HG03442 (cell line): Measurements from ENCODE around the gene SPECC1.
"Not testable (repeated sequence)": the region's sequence is repeated elsewhere in the genome, so short reads cannot be mapped to it uniquely, and the experiment has no call there.

Experiments
- ATAC-seq: cut with Tn5 transposase; IDR thresholded peaks from one replicate; pipeline ENCODE4 v1.9.1; 2021; ENCODE audit warnings: mild to moderate bottlenecking, moderate library complexity; ENCODE audit not compliant: unreplicated experiment

Gene SPECC1

GRCh38 chr17:20091174-20092029, 82.2 kb downstream of the SPECC1 start:
- no peak for ATAC-seq

- ATAC-seq = no peak
Observed at GRCh38 chr17:20092261-20092867, 83.2 kb downstream of the SPECC1 start.

DNA sequence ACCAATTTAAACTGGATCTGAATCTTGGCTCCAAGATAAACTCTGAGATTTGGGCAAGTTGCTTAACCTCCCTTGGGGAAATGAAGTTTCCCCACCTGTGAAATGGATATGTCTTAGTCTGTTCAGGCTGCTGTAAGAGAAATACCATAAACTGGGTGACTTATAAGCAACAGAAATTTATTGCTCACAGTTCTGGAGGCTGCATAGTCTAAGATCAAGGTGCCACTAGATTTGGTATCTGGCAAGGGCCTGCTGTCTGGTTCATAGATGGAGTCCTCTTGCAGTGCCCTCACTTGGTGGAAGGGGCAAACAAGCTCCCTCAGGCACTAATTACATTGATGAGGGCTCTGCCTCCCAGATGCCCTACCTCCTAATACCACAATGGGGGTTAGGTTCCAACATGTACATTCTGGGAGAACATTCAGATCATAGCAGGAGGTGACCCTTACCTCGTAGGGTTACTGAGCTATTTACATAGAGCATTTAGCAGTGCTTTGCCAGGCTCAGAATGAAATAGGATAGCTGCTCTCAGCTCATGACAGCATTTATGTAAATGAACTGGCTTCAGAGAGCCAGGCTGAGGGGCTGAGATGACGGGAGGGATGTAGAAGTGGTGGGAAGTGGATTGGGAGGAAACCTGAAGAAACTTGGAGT, 83.9 kb downstream of the SPECC1 start:
- no peak for ATAC-seq

GRCh38 chr17:20094777-20095176, 85.6 kb downstream of the SPECC1 start:
- ATAC-seq = no peak

GRCh38 chr17:20095336-20096080, 86.3 kb downstream of the SPECC1 start:
- no peak for ATAC-seq

DNA sequence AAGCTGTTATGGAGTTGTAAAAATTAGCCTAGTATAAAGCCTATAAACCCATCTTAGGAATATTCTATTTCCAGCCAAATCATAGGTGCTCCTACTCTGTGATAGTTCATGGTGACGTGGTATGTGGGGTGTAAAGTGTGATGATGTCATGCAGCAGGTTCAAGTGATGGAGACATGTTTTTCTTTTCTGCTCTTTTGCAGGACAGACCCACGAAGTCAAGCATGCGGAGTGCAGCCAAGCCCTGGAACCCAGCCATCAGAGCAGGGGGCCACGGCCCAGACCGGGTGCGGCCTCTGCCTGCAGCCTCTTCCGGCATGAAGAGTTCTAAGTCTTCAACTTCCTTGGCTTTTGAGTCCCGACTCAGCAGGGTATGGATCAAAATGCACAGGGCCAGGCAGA, 87.3 kb downstream of the SPECC1 start:
- ATAC-seq = no peak

GRCh38 chr17:20097330-20097729, 88.2 kb downstream of the SPECC1 start:
- no peak for ATAC-seq

DNA sequence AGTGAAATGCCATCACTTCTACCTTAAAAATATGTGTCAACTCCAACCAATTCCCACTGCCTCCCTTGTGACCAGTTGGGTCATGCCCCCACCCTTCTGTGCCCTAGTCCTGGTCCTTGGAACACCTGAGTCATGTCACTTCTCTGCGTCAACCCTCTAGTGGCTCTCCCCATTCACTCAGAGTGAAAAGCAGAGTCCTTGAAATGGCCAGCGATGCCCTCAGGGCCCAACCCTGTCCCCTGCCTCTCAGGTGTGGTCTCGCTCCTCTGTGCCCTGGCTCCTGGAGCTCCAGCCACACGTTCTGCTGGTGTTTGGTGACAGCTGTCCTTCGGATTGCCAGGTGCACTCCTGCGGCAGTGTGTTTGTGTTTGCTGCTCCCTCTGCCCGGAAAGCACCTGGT, 89.2 kb downstream of the SPECC1 start:
- ATAC-seq = no peak

GRCh38 chr17:20100806-20101205, 91.6 kb downstream of the SPECC1 start:
- not testable (repeated sequence) for ATAC-seq

- ATAC-seq = no peak
Observed at GRCh38 chr17:20103454-20104446, 94.6 kb downstream of the SPECC1 start.

DNA sequence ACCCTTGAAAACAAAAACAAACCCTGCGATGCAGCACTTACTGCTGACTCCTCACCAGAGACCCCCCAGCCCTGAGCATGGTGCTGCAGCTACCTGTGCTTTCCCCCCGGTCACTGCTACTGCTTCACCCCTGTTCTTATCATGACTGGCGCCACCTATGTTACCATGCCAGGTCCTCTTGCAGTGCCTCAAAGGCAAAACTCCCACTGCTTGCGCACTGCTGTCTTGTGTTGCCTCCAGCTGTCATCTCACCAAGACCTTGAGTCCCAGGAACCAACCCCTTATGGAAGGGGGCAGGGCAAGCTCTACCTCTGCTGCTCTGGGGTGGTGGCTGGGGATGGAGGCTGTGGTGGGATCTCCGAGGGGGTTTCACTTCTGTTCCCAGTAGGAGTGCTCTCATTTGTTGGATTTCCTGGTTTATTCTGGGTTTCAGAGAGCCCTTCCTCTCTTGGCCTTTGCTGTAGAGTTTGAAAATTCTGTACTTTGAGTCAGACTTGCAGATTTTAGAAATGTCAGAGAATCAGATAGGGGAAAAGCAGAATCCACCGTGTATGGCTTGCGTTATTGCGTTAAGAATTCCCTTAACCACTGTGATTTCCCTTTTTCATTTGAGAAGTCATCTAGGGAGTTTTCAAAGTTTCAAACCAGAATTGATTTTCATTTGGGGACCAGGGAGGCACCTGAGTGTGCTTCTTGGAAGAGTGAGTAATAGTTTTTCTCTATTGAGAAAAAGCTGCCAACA, 96.6 kb downstream of the SPECC1 start:
- no peak for ATAC-seq

DNA sequence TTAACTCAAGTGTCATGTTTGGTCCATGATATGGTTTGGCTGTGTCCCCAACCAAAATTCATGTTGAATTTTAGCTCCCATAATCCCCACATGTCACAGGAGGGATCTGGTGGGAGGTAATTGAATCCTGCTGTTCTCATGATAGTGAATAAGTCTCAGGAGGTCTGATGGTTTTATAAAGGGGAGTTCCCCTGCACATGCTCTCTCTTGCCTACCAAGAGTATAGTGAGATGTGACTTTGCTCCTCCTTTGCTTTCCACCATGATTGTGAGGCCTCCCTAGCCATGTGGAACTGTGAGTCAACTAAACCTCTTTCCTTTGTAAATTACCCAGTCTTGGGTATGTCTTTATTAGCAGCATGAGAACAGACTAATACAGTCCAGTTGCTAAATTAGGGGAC, 97.3 kb downstream of the SPECC1 start:
- not testable (repeated sequence) for ATAC-seq

DNA sequence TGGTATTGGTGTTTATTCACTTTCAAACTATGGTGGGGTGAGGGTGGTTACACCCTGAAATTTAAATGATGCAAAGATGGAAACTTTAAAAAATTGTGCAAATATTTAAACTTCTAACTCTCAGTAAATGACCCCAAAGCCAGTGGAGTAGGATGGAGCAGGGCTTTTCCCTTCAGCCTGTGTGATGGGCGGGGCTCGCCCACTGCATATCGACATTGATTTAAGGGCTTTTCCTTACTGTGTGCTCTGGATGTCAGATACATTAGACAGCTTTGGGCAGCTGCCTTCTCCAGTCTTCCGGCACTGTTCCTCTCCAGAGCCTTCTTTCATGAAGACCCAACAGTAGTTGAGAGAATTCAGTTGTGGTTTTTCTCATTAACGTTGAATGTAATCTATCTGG, 99.9 kb downstream of the SPECC1 start:
- no peak for ATAC-seq

GRCh38 chr17:20111538-20111937, 102.4 kb downstream of the SPECC1 start:
- no peak for ATAC-seq

GRCh38 chr17:20114466-20114865, 105.3 kb downstream of the SPECC1 start:
- ATAC-seq = no peak

- ATAC-seq = no peak
Observed at GRCh38 chr17:20116683-20117309, 107.6 kb downstream of the SPECC1 start.

DNA sequence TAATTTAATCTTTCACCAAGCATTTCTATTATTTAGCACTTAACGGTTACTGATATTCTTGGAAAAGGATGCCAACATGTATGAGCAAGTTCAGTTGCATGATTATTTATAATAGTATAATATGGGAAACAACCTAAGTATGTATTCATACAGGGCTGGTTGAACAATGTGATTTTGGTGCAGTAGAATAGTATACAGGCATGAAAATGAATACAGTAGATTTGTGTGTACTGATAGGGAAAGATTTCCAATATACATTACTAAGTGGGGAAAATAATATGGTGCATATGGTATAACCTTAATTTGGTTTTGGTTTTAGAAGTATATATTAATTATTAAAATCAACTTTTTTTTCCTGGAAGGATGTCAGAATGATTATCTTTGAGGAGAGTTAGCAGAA, 109.1 kb downstream of the SPECC1 start:
- no peak for ATAC-seq

DNA sequence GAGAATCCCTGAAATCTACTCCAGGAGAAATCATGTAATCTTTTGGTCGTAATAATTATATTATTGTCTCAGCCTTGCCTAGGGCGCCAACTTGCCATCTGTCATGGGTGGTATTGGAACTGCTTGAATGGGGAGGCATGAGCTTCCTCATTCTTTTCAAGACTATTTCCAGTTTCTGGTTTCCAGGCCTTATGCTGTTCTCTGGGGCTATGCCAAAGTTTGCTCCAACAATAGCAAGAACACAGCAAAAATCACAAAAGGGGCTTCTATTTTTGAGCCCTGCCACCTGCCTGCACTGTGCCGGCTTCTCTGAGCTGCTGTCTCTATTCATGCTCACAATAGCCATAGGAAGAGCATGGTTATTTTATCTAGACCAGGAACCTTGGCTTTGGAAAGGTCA, 111.7 kb downstream of the SPECC1 start:
- ATAC-seq = no peak
